ENCODE measurements around the gene ACOT13.
A peak's percentile ranks its signal among the peaks of the same experiment; 100 is the strongest.

Gene ACOT13

DNA sequence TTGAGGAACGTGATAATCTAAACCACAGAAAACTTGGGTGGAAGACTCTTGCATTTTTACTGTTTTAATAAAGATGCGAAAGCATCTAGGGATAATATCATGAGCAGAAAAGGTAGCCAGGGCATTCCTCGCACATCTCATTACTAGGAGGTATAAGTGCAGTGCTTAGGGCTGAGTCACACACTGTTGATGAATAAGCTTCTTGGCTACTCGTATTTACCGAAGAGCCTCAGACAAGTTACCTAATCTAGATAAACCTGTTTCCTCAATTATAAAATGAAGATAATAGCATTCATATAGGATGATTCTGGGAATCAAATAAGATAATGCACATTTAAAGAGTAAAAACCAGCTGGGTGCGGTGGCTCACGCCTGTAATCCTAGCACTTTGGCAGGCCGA, 20.1 kb upstream of the ACOT13 start:
- H3K4me3 ChIP-seq (replicated peaks; ENCODE audit: low read depth, low read length) = no peak overlapping the region
- DNase-seq (ENCODE audit: extremely low read depth, low read depth) = no peak
- TF ChIP-seq, protein P1, sequence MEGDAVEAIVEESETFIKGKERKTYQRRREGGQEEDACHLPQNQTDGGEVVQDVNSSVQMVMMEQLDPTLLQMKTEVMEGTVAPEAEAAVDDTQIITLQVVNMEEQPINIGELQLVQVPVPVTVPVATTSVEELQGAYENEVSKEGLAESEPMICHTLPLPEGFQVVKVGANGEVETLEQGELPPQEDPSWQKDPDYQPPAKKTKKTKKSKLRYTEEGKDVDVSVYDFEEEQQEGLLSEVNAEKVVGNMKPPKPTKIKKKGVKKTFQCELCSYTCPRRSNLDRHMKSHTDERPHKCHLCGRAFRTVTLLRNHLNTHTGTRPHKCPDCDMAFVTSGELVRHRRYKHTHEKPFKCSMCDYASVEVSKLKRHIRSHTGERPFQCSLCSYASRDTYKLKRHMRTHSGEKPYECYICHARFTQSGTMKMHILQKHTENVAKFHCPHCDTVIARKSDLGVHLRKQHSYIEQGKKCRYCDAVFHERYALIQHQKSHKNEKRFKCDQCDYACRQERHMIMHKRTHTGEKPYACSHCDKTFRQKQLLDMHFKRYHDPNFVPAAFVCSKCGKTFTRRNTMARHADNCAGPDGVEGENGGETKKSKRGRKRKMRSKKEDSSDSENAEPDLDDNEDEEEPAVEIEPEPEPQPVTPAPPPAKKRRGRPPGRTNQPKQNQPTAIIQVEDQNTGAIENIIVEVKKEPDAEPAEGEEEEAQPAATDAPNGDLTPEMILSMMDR (IDR thresholded peaks at IDR 0.05; ENCODE audit: low read depth, low read length, missing control alignments) = no peak

DNA sequence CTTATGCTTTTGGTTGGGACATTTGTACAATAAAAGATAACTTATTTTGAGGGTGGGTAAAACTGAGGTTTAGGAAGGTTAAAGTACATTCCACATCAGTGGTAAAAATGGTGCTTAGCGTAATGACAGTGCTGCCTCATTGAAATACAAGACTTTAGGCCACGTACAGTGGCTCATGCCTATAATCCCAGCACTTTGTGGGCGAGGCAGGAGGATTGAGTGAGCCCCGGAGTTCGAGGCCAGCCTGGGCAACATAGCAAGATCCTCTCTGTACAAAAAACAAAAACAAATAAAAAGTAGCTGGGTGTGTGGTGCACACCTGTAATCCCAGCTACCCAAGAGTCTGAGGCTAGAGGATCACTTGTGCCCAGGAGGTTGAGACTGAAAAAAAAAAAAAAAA, 18.6 kb upstream of the ACOT13 start:
- H3K4me3 ChIP-seq (replicated peaks; ENCODE audit: low read depth, low read length) = no peak overlapping the region
- TF ChIP-seq, protein P1 (IDR thresholded peaks at IDR 0.05; ENCODE audit: low read depth, low read length, missing control alignments) = no peak
- DNase-seq (ENCODE audit: extremely low read depth, low read depth) = no peak

DNA sequence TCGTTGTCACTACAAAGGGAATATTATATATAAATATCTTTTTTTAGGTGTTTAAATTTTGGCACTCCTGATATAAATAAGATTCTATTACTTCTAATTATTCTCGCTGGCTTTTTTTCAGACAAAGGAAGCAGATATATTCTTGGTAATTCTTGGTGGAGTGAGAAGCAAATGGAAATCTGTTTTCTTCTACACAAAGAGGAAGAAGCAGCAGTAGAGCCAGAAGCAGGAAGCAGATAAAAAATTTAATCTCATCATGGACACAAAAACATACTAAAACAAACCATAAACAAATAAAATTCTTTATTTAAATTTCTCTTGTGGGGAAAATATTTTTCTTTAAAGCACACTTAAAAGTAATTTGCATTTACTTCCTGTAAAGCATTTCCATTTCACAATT, 17.2 kb upstream of the ACOT13 start:
- TF ChIP-seq, protein P1 (IDR thresholded peaks at IDR 0.05; ENCODE audit: low read depth, low read length, missing control alignments) = no peak
- no peak for DNase-seq (ENCODE audit: extremely low read depth, low read depth)
- no peak overlapping the region for H3K4me3 ChIP-seq (replicated peaks; ENCODE audit: low read depth, low read length)

DNA sequence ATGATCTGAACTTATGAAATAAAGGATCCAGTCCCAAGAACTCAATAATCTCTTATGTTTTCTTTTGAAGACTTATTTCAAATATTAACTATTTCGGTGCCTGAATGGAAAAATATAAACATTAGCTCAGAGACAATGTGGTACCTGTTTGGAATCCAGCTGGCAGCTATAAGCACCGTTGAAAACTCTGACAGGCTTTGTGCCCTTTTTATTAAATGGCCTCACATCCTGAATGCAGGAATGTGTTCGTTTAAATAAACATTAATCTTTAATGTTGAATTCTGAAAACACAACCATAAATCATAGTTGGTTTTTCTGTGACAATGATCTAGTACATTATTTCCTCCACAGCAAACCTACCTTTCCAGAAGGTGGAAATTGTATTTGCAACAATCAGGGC, 16.5 kb upstream of the ACOT13 start:
- no peak overlapping the region for H3K4me3 ChIP-seq (replicated peaks; ENCODE audit: low read depth, low read length)
- no peak for DNase-seq (ENCODE audit: extremely low read depth, low read depth)
- TF ChIP-seq, protein P1 (IDR thresholded peaks at IDR 0.05; ENCODE audit: low read depth, low read length, missing control alignments) = no peak

DNA sequence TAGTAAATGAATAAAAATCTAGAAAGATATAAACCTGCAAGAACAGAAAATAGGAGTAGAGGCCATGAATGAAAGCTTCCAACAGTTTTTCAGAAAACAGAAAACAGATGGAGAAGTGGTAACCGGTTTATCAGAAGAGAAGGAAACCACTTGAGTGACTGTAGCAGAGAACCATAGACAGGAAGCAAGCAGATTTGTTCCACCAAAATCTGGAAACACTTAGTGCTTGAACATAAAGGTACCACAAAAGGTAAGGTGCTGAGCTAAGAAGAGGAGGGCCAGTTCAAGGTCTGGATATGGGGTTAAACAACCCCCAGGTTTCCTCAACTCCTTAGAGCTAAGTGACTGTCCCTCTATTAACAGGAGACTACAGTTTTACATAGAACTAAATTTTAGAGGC, 11.7 kb upstream of the ACOT13 start:
- DNase-seq (ENCODE audit: extremely low read depth, low read depth) = no peak
- TF ChIP-seq, protein P1 (IDR thresholded peaks at IDR 0.05; ENCODE audit: low read depth, low read length, missing control alignments) = no peak
- H3K4me3 ChIP-seq (replicated peaks; ENCODE audit: low read depth, low read length) = no peak overlapping the region

DNA sequence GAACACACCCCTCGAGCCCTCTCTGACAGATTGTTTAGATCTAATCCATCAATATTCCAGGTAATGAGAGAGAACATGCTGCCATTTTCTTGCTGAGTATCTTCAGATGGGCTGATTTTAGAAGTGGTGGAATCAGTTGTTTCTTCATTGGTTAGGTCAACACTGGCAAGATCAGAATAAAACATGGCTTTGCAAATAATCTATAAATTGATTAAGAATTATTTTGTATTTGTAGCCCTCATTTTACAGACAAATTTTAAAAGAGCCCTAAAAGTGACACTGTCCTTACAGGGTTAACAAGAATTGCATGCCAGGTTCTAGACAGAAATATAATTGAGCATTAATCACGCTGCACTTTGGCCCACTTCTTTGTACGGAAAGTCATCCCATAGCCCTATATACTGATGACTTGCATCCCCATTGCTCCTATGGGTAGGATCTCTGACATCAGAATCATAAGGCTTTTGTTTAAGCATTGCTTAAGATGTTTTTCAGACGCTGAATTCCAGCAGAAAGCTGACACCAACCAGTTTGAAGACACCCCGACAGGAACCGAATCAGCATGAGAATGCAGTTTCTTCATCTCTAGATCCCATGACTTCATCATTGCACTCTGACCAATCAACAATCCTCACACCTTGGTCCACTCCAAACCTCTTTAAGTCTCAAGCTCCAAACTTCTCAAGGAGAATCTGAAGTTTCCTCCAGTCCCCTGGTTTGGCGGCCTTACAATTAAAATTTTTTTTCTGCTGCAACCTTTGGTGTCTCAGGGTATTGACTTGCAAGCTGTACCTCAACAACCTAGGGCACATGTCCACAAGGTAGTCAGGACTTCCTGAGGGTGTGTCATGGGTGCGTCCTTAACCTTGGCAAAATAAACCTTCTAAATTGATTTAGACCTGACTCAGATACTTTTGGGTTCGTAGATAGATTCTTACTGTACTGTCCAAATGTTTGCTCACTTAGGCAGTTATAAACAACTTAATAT, 8.0 kb upstream of the ACOT13 start:
- TF ChIP-seq, protein P1 (IDR thresholded peaks at IDR 0.05; ENCODE audit: low read depth, low read length, missing control alignments) = no peak
- H3K4me3 ChIP-seq (replicated peaks; ENCODE audit: low read depth, low read length) = no peak overlapping the region
- DNase-seq (ENCODE audit: extremely low read depth, low read depth) = peak; percentile 5

Measured in HFF-Myc (cell line).